HL-60 (cell line): ENCODE data around the gene RFX1.

ENCODE experiments used
- POLR2AphosphoS5 ChIP-seq: IDR thresholded peaks from 2 replicates; pipeline ENCODE4 v1.6.1; 2012; ENCODE audit warnings: low read depth
- TF ChIP-seq, protein P1 (sequence below): IDR thresholded peaks from one replicate; pipeline ENCODE4 v1.5.1; 2011; ENCODE audit warnings: low read length, control low read depth, inconsistent platforms; ENCODE audit not compliant: insufficient read depth
- TF ChIP-seq, protein P2 (sequence below): IDR thresholded peaks from 2 replicates; pipeline ENCODE4 v1.6.1; 2012; ENCODE audit warnings: low read depth; ENCODE audit not compliant: insufficient replicate concordance

DNA sequence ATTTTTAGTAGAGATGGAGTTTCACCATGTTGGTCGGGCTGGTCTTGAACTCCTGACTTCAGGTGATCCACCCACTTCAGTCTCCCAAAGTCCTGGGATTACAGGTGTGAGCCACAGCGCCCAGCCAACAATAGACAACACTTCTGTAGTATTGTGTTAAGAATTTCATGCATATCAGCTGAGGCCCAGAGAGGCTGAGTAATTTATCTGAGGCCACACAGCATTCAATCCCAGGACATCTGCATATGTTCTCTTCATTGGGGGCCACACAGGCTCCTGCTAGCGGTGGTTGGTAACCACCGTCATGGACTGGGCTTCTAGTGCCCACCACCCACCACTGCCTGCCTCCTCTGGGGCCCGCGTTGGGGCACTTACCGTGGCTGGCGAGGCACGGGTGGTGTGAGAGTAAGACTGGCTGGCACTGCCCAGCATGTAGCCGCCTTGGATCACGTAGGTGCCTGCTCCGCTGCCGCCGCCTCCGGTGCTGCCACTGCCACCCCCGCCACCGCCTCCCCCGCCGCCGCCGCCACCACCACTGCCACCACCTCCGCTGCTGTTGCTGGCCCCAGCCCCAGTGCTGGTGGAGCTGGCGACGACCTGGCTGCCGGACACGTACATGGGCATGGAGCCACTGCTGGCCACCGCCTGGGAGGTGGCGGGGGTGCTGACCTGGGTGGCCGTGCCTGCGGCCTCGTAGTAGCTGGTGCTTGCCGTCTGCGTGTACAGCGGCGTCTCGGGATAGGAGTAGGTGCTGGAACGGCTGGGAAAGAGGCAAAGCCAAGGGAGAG, 33.6 kb downstream of the RFX1 start:
- no peak for TF ChIP-seq POLR2AphosphoS5
- TF ChIP-seq, protein P1, sequence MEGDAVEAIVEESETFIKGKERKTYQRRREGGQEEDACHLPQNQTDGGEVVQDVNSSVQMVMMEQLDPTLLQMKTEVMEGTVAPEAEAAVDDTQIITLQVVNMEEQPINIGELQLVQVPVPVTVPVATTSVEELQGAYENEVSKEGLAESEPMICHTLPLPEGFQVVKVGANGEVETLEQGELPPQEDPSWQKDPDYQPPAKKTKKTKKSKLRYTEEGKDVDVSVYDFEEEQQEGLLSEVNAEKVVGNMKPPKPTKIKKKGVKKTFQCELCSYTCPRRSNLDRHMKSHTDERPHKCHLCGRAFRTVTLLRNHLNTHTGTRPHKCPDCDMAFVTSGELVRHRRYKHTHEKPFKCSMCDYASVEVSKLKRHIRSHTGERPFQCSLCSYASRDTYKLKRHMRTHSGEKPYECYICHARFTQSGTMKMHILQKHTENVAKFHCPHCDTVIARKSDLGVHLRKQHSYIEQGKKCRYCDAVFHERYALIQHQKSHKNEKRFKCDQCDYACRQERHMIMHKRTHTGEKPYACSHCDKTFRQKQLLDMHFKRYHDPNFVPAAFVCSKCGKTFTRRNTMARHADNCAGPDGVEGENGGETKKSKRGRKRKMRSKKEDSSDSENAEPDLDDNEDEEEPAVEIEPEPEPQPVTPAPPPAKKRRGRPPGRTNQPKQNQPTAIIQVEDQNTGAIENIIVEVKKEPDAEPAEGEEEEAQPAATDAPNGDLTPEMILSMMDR: no peak
- TF ChIP-seq, protein P2, sequence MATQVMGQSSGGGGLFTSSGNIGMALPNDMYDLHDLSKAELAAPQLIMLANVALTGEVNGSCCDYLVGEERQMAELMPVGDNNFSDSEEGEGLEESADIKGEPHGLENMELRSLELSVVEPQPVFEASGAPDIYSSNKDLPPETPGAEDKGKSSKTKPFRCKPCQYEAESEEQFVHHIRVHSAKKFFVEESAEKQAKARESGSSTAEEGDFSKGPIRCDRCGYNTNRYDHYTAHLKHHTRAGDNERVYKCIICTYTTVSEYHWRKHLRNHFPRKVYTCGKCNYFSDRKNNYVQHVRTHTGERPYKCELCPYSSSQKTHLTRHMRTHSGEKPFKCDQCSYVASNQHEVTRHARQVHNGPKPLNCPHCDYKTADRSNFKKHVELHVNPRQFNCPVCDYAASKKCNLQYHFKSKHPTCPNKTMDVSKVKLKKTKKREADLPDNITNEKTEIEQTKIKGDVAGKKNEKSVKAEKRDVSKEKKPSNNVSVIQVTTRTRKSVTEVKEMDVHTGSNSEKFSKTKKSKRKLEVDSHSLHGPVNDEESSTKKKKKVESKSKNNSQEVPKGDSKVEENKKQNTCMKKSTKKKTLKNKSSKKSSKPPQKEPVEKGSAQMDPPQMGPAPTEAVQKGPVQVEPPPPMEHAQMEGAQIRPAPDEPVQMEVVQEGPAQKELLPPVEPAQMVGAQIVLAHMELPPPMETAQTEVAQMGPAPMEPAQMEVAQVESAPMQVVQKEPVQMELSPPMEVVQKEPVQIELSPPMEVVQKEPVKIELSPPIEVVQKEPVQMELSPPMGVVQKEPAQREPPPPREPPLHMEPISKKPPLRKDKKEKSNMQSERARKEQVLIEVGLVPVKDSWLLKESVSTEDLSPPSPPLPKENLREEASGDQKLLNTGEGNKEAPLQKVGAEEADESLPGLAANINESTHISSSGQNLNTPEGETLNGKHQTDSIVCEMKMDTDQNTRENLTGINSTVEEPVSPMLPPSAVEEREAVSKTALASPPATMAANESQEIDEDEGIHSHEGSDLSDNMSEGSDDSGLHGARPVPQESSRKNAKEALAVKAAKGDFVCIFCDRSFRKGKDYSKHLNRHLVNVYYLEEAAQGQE: no peak
